ENCODE results near the gene TXNDC11.

DNA sequence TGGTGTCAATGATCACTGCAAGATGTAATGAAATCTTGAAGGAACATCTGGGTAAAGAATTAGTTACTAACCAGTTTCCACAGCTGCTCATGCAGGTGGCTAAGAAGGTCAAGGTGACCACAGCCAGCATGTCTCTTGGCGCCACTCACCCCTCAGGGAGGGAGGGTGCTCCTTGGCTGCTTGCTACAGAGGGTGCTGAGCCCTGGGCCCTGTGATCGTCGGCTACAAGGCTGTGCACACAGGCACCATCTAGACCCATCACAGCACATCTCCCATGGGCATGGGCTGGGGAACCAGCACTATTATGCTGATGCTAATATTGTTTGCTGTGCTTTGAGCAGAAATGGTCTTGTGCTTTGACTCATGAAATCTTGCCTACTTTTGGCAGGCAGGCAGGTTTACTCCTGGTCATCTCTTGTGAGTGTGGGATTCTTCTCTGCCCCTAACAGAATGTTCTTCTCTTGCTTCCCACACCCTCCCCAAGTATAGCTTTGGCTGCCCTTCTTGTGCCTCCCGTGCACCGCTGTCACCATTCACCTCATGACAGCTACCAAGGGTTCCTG is 36.4 kb downstream of the TXNDC11 start:
- TF ChIP-seq EZH2 (IDR thresholded peaks at IDR 0.05; ENCODE audit: low read length): no peak
- TF ChIP-seq, protein P1, sequence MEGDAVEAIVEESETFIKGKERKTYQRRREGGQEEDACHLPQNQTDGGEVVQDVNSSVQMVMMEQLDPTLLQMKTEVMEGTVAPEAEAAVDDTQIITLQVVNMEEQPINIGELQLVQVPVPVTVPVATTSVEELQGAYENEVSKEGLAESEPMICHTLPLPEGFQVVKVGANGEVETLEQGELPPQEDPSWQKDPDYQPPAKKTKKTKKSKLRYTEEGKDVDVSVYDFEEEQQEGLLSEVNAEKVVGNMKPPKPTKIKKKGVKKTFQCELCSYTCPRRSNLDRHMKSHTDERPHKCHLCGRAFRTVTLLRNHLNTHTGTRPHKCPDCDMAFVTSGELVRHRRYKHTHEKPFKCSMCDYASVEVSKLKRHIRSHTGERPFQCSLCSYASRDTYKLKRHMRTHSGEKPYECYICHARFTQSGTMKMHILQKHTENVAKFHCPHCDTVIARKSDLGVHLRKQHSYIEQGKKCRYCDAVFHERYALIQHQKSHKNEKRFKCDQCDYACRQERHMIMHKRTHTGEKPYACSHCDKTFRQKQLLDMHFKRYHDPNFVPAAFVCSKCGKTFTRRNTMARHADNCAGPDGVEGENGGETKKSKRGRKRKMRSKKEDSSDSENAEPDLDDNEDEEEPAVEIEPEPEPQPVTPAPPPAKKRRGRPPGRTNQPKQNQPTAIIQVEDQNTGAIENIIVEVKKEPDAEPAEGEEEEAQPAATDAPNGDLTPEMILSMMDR (optimal IDR thresholded peaks at IDR 0.05 in 1 of 3, IDR thresholded peaks at IDR 0.05 in 1 of 3, conservative IDR thresholded peaks at IDR 0.05 in 1 of 3; ENCODE audit: extremely low read depth in 1 of 3, insufficient read depth in 2 of 3, low read length in 3 of 3): no peak
